ENCODE results near the gene PPIA. TPM values are rescaled to one million over a fixed set of nuclear protein-coding genes. Genes with fewer than 3 reads are reported as not detected.
A peak's percentile ranks its signal among the peaks of the same experiment; 100 is the strongest.

PPIA gene
- polyA plus RNA-seq, 2 of the 4 experiments (the other 2 are of a cell fraction): 5,366 to 6,488 TPM

GRCh38 chr7:44767912-44768627 lies 28.4 kb upstream of the PPIA start:
- Histone ChIP-seq H3K4me2 (no peak overlapping the region), H3K9me3 (no peaks in the 10 kb centered on the region), H3K4me1 (no peaks in the 10 kb centered on the region), H3K4me3 (no peak overlapping the region), H3K27ac (no peak overlapping the region)
- CTCF ChIA-PET: interaction anchor here (0.6 to 2.4 kb wide), 6 partner anchors 10 to 180 kb away, joined by 3 to 8 read pairs (median 4); partner anchors contain the start of gene H2AZ2
- FAIRE-seq (no peak), ATAC-seq (no peak), DNase-seq (ENCODE audit: low read depth in 1 of 2, low spot score in 1 of 2) (no peak)
- TF ChIP-seq ESRRA (IDR thresholded peaks at IDR 0.05; ENCODE audit: borderline replicate concordance, low read length) (no peak), PHF8 (IDR thresholded peaks at IDR 0.05; ENCODE audit: borderline replicate concordance, low read depth) (no peak), KDM5A (IDR thresholded peaks at IDR 0.05) (no peak), EP300 (IDR thresholded peaks at IDR 0.05) (no peak), HDAC2 (IDR thresholded peaks at IDR 0.05) (no peak)
- 95% methylated on average over 7 of the region's 12 CpGs for WGBS (ENCODE audit: missing lambda C conversion rate)
- POLR2A ChIA-PET: no interaction called here

GRCh38 chr7:44768628-44769371 lies 27.7 kb upstream of the PPIA start:
- Histone ChIP-seq H3K27ac (no peak overlapping the region), H3K9me3 (no peaks in the 10 kb centered on the region), H3K4me3 (no peak overlapping the region), H3K4me2 (no peak overlapping the region), H3K4me1 (no peaks in the 10 kb centered on the region)
- ChIA-PET CTCF (interaction anchor here (0.9 to 2.4 kb wide), 4 partner anchors 12 to 181 kb away, joined by 3 to 8 read pairs (median 6); partner anchors contain the start of gene H2AZ2), POLR2A (no interaction called here)
- ATAC-seq (peak in 1 of 2 experiments; percentile 21; a peak in 1 of 6 replicates), FAIRE-seq (no peak), DNase-seq (ENCODE audit: low read depth in 1 of 2, low spot score in 1 of 2) (no peak)
- WGBS (ENCODE audit: missing lambda C conversion rate): 84% methylated on average over 11 of the region's 11 CpGs
- TF ChIP-seq ZFP36 (IDR thresholded peaks at IDR 0.05; ENCODE audit: borderline replicate concordance, partially characterized antibody) (no peak), ZC3H11A (IDR thresholded peaks at IDR 0.05) (no peak), ESRRA (IDR thresholded peaks at IDR 0.05; ENCODE audit: borderline replicate concordance, low read length) (no peak), HEYL (CRISPR knock-in tag; IDR thresholded peaks at IDR 0.05) (no peak), HOXB13 (CRISPR knock-in tag; IDR thresholded peaks at IDR 0.05; ENCODE audit: low read depth) (no peak), CTCF (IDR thresholded peaks at IDR 0.05) (no peak), NPAS2 (CRISPR knock-in tag; IDR thresholded peaks at IDR 0.05; ENCODE audit: borderline replicate concordance) (no peak), HOXB5 (CRISPR knock-in tag; IDR thresholded peaks at IDR 0.05) (no peak), NFE2L2 (conservative IDR thresholded peaks at IDR 0.05; ENCODE audit: low read length) (no peak), RAD21 (conservative IDR thresholded peaks at IDR 0.05 in 1 of 2, IDR thresholded peaks at IDR 0.05 in 1 of 2) (no peak), HES2 (IDR thresholded peaks at IDR 0.05) (no peak), FOXS1 (CRISPR knock-in tag; IDR thresholded peaks at IDR 0.05) (no peak), HMGXB4 (CRISPR knock-in tag; IDR thresholded peaks at IDR 0.05; ENCODE audit: borderline replicate concordance) (no peak), MAFK (IDR thresholded peaks at IDR 0.05; ENCODE audit: partially characterized antibody) (no peak), TFCP2L1 (CRISPR knock-in tag; IDR thresholded peaks at IDR 0.05) (no peak), NR3C1 (IDR thresholded peaks at IDR 0.05) (no peak), EHMT2 (IDR thresholded peaks at IDR 0.05; ENCODE audit: low read depth) (no peak), FOSL2 (IDR thresholded peaks at IDR 0.05) (no peak), FOSL2 (CRISPR knock-in tag; IDR thresholded peaks at IDR 0.05) (no peak)
